Stimulated activated CD4-positive, alpha-beta T cell treated with anti-CD3 and anti-CD28 coated beads, Interleukin-2, amount 100 ng/mL, for 24 hours (primary cell): Measurements from ENCODE around the gene PFKFB3.
"Not testable (repeated sequence)": the region's sequence is repeated elsewhere in the genome, so short reads cannot be mapped to it uniquely, and the experiment has no call there.

Experiments
- DNase-seq, 2 donors: peaks; one replicate each; pipeline ENCODE4 v3.0.0-alpha.2; 2020

PFKFB3 gene

DNA sequence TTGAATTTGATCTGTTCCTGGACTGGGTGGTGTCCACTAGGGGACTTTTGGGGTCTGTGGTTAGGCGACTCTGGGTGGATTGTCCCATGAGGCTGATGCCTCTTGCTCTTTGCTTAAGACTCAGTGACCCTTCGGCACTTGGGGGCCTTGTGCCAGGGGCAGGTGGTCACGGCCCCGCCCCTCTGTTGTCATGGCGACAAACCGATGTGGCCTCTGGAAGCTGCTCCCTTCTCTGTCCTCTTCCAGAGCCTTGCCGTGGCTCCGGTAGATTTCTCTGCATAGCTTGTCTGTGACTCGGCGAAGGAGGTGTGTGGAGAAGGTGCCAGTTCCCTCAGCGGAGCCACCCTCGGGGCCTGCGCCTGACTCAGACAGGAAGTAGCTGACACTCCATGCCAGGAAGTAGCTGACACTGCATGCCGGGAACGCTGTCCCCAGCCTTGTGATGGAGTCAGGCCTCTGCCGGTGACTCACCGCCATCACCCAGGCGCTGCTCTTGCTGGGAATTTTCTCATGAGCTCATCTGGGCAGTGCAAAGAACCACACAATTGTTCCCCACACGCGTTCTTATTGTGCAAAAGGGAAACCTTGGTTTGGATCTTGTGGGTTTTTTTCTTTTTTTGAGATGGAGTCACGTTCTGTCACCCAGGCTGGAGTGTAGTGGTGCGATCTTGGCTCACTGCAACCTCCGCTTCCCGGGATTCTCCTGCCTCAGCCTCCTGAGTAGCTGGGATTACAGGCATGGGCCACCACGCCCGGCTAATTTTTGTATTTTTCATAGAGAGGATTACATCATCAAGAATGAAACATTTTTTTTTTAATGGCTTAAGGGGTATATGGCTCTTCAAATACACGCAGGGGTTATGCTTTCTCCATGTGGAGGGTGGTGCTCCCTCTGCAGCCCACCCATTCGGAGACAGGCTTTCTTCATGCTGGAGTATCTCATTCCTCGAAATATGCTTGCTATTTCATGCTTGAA is 72.6 kb downstream of the PFKFB3 start:
- DNase-seq: peak; percentile 90

DNA sequence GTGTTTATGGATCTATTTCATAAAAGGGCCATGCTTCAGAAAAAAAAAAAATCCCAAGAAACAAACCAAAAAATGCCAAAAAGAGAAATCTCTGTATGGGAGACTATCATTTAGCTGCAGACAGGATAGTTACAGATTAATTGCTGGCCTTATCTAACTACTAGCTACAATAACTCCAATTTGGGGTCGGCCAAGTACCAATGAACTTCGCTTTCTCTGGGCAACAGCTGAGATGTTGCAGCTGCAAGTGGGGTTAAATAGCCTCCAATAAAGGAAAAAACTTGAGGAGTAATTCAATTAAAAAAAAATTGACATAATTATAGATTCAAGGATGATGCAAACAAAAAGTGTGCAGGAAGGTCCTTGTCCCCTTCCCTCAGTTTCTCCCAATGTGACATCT is 73.6 kb downstream of the PFKFB3 start:
- no peak for DNase-seq

DNA sequence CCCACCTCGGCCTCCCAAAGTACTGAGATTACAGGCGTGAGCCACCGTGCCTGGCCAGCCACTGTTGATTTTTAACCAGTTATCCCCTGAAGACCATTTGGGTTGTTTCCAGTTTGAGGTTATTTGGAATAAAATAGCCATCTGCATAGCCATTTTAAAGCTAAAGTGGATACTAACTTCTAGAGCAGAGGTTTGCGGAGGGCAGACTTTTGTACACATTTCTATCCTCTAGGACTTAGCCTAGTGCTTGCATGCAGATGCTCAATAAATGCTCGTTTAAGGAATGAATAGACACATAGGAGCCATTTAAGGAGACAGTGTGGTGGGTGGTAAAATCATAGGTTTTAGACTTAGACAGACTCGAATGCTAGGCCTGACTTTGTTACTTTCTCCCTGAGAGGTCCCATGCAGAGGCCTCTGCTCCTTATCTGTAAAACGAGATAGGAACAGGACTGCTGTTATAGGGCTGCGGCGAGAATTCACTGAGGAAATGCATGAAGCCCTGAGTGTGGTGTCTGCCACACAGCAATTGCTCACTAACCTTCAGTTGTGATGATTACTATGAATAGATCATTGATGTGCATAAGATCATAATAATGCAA is 75.9 kb downstream of the PFKFB3 start:
- no peak for DNase-seq

GRCh38 chr10:6279540-6280267 is 77.0 kb downstream of the PFKFB3 start:
- DNase-seq: no peak

GRCh38 chr10:6280291-6280690 is 77.6 kb downstream of the PFKFB3 start:
- DNase-seq: no peak

DNA sequence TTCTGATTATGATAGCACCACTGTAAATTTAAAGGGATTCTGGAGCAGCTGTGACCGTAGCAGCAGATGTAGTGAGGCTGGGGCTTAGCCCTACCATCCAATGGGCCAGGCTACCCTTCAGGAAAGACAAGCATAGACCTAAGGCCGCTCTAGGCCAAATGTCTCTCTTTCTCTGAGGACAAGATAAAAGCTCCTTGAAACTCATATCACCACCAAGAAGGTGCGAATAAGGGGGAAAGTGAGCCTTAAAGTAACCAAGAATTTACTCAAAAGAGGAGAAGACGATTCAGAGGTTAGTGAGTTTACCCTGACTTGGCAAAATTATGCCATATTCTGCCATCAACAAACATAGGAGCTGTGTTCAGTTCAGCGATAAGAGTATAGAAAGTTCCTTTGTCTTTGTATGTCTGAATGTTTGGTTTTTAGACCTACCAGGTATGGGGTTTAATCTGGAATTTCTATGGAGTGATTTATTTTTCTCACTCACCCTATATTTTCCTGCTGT is 79.8 kb downstream of the PFKFB3 start:
- DNase-seq: no peak

DNA sequence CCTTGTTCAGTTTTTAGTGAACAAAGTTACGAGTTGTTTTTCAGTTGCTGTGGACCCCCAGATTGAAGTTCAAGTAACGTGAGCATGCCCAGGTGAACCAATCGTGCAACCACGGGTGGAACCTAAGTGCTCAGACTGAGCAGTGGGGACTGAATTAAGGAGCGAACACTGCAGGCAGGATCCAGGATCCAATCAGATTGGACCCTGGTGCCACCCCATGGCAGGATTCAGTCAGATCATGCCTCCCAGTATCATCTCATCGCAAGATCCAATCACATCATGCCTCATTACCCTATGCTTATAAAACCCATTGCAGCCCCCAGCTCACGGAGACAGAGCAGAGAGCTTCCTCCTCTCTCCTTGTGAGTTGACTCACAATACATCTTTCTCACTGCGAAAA is 80.9 kb downstream of the PFKFB3 start:
- no peak for DNase-seq

DNA sequence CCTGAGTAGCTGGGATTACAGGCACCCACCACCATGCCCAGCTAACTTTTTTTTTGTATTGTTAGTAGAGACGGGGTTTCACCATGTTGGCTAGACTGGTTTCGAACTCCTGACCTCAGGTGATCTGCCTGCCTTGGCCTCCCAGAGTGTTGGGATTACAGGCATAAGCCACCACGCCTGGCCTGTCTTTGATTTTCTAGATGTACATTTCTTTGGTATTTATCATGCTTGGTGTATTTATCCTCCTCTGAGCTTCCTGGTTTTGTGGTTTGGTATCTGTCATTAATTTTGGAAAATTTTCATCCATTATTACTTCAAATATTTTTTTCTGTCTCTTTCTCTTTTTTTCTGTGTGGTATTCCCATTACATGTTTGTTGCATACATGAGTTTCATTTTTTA is 87.9 kb downstream of the PFKFB3 start:
- DNase-seq: not testable (repeated sequence)

GRCh38 chr10:6292741-6293151 is 90.0 kb downstream of the PFKFB3 start:
- DNase-seq: no peak

DNA sequence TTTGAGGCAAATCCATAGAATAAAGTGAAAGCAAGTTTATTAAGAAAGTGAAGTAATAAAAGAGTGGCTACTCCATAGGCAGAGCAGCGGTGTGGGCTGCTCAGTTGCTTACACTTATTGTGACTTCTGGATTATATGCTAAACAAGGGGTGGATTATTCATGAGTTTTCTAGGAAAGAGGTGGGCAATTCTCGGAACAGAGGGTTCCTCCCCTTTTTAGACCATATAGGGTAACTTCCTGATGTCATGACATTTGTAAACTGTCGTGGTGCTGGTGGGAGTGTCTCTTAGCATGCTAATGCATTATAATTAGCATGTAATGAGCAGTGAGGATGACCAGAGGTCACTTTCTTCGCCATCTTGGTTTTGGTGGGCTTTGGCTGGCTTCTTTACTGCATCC is 93.7 kb downstream of the PFKFB3 start:
- not testable (repeated sequence) for DNase-seq

DNA sequence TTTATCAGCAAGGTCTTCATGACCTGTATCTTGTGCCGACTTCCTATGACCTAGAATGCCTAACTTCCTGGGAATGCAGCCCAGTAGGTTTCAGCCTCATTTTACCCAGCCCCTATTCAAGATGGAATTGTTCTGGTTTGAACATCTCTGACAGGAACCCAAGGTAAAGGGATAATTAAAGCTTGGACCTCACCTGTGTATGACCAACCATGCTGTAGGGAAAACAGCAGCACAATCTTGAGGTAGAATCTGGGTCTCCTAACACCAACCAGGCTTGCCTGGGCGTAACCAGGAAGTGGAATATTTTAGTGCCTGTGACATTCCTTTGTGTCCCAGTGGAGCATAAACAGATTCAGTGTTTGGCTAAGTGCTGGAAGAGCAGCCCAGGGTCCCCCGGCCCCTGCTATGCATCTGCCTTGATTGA is 94.1 kb downstream of the PFKFB3 start:
- DNase-seq: no peak

- DNase-seq: no peak
Observed at GRCh38 chr10:6297522-6297921, 94.8 kb downstream of the PFKFB3 start.

DNA sequence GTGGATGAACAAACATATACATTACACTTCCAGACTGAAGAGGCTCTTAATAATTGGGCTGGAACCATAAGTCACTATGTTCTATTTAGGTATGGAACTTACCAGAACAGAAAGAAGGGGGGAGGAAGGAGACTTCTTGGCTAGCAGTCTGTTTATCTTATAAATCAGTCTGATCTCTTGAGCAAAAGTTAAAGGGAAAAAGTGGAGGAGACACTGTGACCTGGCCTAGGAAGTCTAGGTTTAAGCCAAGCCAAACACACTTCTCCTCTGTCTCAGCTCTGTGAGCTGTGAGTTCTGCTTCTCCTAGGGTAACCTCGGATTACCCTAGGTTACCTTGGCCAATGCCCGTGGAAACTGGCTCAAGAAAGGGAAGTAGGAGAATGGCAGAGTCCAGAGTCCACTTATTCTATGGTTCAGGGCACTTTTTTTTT is 95.2 kb downstream of the PFKFB3 start:
- DNase-seq: no peak

DNA sequence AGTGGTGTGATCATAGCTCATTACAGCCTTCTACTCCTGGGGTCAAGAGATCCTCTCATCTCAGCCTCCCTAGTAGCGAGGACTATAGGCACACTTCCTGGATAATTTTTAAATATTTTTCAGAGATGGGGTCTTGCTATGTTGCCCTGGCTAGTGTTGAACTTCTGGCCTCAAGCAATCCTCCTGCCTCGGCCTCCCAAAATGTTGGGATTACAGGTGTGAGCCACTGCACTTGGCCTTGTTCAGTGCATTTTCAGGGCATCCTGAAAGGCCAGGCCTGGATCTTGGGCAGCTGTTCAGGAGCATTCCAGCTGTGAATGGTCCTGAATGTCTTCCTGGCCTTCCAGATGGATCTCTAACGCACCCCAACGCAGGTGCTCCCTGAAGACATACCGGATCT is 95.7 kb downstream of the PFKFB3 start:
- DNase-seq: no peak

- peak in 1 of 2 donors; percentile 51 for DNase-seq
Observed at GRCh38 chr10:6299234-6299633, 96.5 kb downstream of the PFKFB3 start.

GRCh38 chr10:6299743-6300105 is 97.0 kb downstream of the PFKFB3 start:
- DNase-seq: no peak

- DNase-seq: peak; percentile 27 to 34
Observed at GRCh38 chr10:6300106-6300783, 97.5 kb downstream of the PFKFB3 start.

DNA sequence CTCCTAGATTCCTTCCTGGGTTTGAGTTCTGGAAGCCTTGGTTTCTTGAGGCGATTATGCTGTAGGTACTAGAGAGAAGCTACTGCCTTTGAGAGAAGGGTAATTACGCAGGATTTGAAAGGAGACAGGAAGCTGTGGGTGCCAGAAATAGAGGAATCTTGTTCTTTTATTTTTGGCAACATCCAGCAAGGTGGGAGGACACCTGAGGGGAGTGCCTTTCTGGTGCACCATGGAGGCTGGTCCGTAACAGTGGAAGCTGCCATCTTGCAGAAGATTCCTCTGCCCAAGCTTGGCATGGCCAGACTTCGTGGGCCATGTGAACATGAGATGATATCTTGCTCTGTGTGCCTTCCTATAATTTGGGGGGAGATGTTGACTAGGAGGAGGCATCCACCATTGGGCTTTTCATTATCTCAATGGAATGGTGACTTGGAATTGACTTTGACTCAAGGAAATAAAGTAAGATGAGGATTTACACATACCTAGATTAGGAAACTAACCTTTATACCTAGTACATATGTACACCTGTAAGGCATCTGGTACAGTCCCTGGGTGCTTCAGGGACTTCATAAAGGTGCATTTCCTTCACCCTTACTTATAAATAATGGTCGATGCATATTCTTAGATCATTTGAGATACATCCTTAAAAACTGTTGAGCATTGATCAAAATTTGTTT is 98.2 kb downstream of the PFKFB3 start:
- no peak for DNase-seq

- DNase-seq: no peak
Observed at GRCh38 chr10:6301488-6302075, 98.8 kb downstream of the PFKFB3 start.
